Naive thymus-derived CD4-positive, alpha-beta T cell (primary cell): ENCODE results near the gene MS4A12. TPM values are rescaled to one million over a fixed set of nuclear protein-coding genes. Genes with fewer than 3 reads are reported as not detected.

ENCODE experiments used
- polyA plus RNA-seq, 2 donors: library from polyadenylated mRNA; unstranded; fragments of 300-500 nt; fragmentation: Illumina TruSeq; gene quantifications; one replicate each; pipeline ENCODE4 v1.2.3, GENCODE V29; 2021
- total RNA-seq, 6 experiments: library from RNA in 5 of 6; stranded (reverse) in 5 of 6; gene quantifications; 1 replicate in 5 of 6; 2 replicates in 1 of 6; pipeline ENCODE4 v1.2.3 and lab custom pipeline; 2021 to 2026

MS4A12 gene
- total and polyA plus RNA-seq, 7 experiments from 2014 or later, result not detected

Other genes starting within 250 kb of the MS4A12 start
- 1 to 10 TPM in 2 of 5 experiments, under 1 TPM in 1, not detected in 2; 0.19 to 9.2 (median 2.1) TPM for gene MS4A4E, start 249.6 kb upstream of the MS4A12 start, total RNA-seq
- not detected for gene MS4A4E, start 249.6 kb upstream of the MS4A12 start, polyA plus RNA-seq
- 1 to 10 TPM in 1 of 5 experiments, under 1 TPM in 3, not detected in 1; 0.62 to 6.9 (median 0.87) TPM for gene MS4A4A, start 212.1 kb upstream of the MS4A12 start, total RNA-seq
- not detected for gene MS4A4A, start 212.1 kb upstream of the MS4A12 start, polyA plus RNA-seq
- not detected for gene MS4A6E, start 165.5 kb upstream of the MS4A12 start, total RNA-seq
- gene MS4A6E, start 165.5 kb upstream of the MS4A12 start, polyA plus RNA-seq, result not detected
- 10 to 100 TPM in 1 of 5 experiments, 1 to 10 TPM in 3, not detected in 1; 3.2 to 83.4 (median 3.8) TPM for gene MS4A7, start 114.2 kb upstream of the MS4A12 start, total RNA-seq
- under 1 TPM in 1 of 2 donors, not detected in 1; 0.22 TPM for gene MS4A7, start 114.2 kb upstream of the MS4A12 start, polyA plus RNA-seq
- 1 to 10 TPM in 1 of 5 experiments, under 1 TPM in 2, not detected in 2; 0.13 to 5.6 (median 0.37) TPM for gene MS4A14, start 96.3 kb upstream of the MS4A12 start, total RNA-seq
- not detected for gene MS4A14, start 96.3 kb upstream of the MS4A12 start, polyA plus RNA-seq
- gene MS4A5, start 63.2 kb upstream of the MS4A12 start, total RNA-seq, result not detected
- not detected for gene MS4A5, start 63.2 kb upstream of the MS4A12 start, polyA plus RNA-seq
- gene MS4A1, start 36.9 kb upstream of the MS4A12 start, total RNA-seq, result 10 to 100 TPM in 1 of 5 experiments, 1 to 10 TPM in 3, not detected in 1; 1.4 to 22.1 (median 1.6) TPM
- gene MS4A1, start 36.9 kb upstream of the MS4A12 start, polyA plus RNA-seq, result 1 to 10 TPM in 1 of 2 donors, under 1 TPM in 1; 0.92 to 1.2 TPM
- not detected for gene MS4A13, start 22.6 kb downstream of the MS4A12 start, total RNA-seq
- gene MS4A13, start 22.6 kb downstream of the MS4A12 start, polyA plus RNA-seq, result not detected
- not detected for gene MS4A8, start 206.8 kb downstream of the MS4A12 start, total RNA-seq
- gene MS4A8, start 206.8 kb downstream of the MS4A12 start, polyA plus RNA-seq, result not detected
- gene MS4A18, start 231.9 kb downstream of the MS4A12 start, total RNA-seq, result not detected
- gene MS4A18, start 231.9 kb downstream of the MS4A12 start, polyA plus RNA-seq, result not detected